HG03521 (cell line): ENCODE results near the gene F2.
"Not testable (repeated sequence)": the region's sequence is repeated elsewhere in the genome, so short reads cannot be mapped to it uniquely, and the experiment has no call there.

ENCODE experiments used
- ATAC-seq: cut with Tn5 transposase; IDR thresholded peaks from one replicate; pipeline ENCODE4 v1.9.1; 2021; ENCODE audit warnings: mild to moderate bottlenecking, moderate library complexity; ENCODE audit not compliant: unreplicated experiment

The F2 gene

GRCh38 chr11:46682773-46683752, 36.0 kb upstream of the F2 start:
- ATAC-seq, result no peak

- ATAC-seq, result no peak
These were observed 34.6 kb upstream of the F2 start for GRCh38 chr11:46684367-46684766.

GRCh38 chr11:46686886-46687795, 31.9 kb upstream of the F2 start:
- no peak for ATAC-seq

- ATAC-seq, result no peak
These were observed 28.3 kb upstream of the F2 start for GRCh38 chr11:46690702-46691101.

GRCh38 chr11:46692450-46692849, 26.6 kb upstream of the F2 start:
- no peak for ATAC-seq

GRCh38 chr11:46693597-46694012, 25.4 kb upstream of the F2 start:
- ATAC-seq, result no peak

GRCh38 chr11:46694072-46694471, 24.9 kb upstream of the F2 start:
- ATAC-seq, result no peak

GRCh38 chr11:46694607-46695006, 24.4 kb upstream of the F2 start:
- ATAC-seq, result no peak

- ATAC-seq, result no peak
These were observed 23.4 kb upstream of the F2 start for GRCh38 chr11:46695345-46696211.

- ATAC-seq, result no peak
These were observed 22.8 kb upstream of the F2 start for GRCh38 chr11:46696212-46696558.

- ATAC-seq, result no peak
These were observed 21.7 kb upstream of the F2 start for GRCh38 chr11:46697303-46697702.

- ATAC-seq, result no peak
These were observed 21.3 kb upstream of the F2 start for GRCh38 chr11:46697723-46698122.

- ATAC-seq, result no peak
These were observed 20.4 kb upstream of the F2 start for GRCh38 chr11:46698597-46698996.

GRCh38 chr11:46700241-46701077, 18.6 kb upstream of the F2 start, which contains the start of the genes ARHGAP1 and ZNF408:
Gene ARHGAP1, minus strand, starts transcription at chr11:46700619. Its CDS starts 4,512 bp downstream, at chr11:46696107.
Gene ZNF408, plus strand, starts transcription at chr11:46701031. Its CDS starts 17 bp downstream, at chr11:46701048.
- ATAC-seq, result peak; percentile 92

- no peak for ATAC-seq
These were observed 17.8 kb upstream of the F2 start for GRCh38 chr11:46701078-46701654.

GRCh38 chr11:46705070-46705688, 13.8 kb upstream of the F2 start:
- ATAC-seq, result no peak

GRCh38 chr11:46706886-46707285, 12.1 kb upstream of the F2 start:
- ATAC-seq, result no peak

GRCh38 chr11:46709351-46709750, 9.7 kb upstream of the F2 start:
- ATAC-seq, result not testable (repeated sequence)

- no peak for ATAC-seq
These were observed 8.2 kb upstream of the F2 start for GRCh38 chr11:46710821-46711269.
